Sigmoid colon (tissue), 3 donors: ENCODE data around the gene FAM13C.

Experiments
- CTCF ChIP-seq, 4 experiments: fragments of 450-650 bp in 3 of 4; fragments of 200-600 bp in 1 of 4; IDR thresholded peaks; one replicate each; pipeline ENCODE4 v1.5.1; 2016 to 2019; ENCODE audit warnings: antibody characterized with exemption in 4 of 4, mild to moderate bottlenecking in 3 of 4, moderate library complexity in 2 of 4
- POLR2A ChIP-seq, 2 donors: fragments of 450-650 bp; IDR thresholded peaks; one replicate each; pipeline ENCODE4 v1.6.1; 2016; ENCODE audit warnings: antibody characterized with exemption in 2 of 2, mild to moderate bottlenecking in 2 of 2, moderate library complexity in 2 of 2

GRCh38 chr10:59325116-59325515 lies 37.2 kb downstream of the FAM13C start:
- TF ChIP-seq CTCF (IDR thresholded peaks at IDR 0.05) (no peak), POLR2A (IDR thresholded peaks at IDR 0.05) (no peak)
